Activated effector memory CD4-positive, alpha-beta T cell treated with Interleukin-2 at 50 U/mL for 16 hours (primary cell): ENCODE data around the gene ZNF154.

Experiments used
- DNase-seq: peaks from one replicate; pipeline ENCODE4 v3.0.0-alpha.2; 2020

Gene ZNF154

GRCh38 chr19:57672466-57672865 is 36.5 kb downstream of the ZNF154 start:
- DNase-seq = no peak

- no peak for DNase-seq
Measured at GRCh38 chr19:57671124-57671895, 37.7 kb downstream of the ZNF154 start.

- DNase-seq = no peak
Measured at GRCh38 chr19:57668635-57669034, 40.4 kb downstream of the ZNF154 start, which contains the start of gene ZSCAN4. Gene ZSCAN4, plus strand, starts transcription at chr19:57668935. Its CDS starts 7,211 bp downstream, at chr19:57676146.

GRCh38 chr19:57667228-57667627 is 41.8 kb downstream of the ZNF154 start:
- no peak for DNase-seq

- DNase-seq = no peak
Measured at GRCh38 chr19:57665261-57665806, 43.7 kb downstream of the ZNF154 start.

- no peak for DNase-seq
Measured at GRCh38 chr19:57664269-57665127, 44.5 kb downstream of the ZNF154 start.

- no peak for DNase-seq
Measured at GRCh38 chr19:57656346-57656745, 52.7 kb downstream of the ZNF154 start.

- no peak for DNase-seq
Measured at GRCh38 chr19:57655443-57655842, 53.6 kb downstream of the ZNF154 start.

GRCh38 chr19:57653689-57654088 is 55.3 kb downstream of the ZNF154 start:
- DNase-seq = no peak

- DNase-seq = no peak
Measured at GRCh38 chr19:57651654-57651996, 57.4 kb downstream of the ZNF154 start.

GRCh38 chr19:57648331-57649003 is 60.5 kb downstream of the ZNF154 start:
- DNase-seq = no peak
